ENCODE measurements around the gene SLC5A5. TPM values are rescaled to one million over a fixed set of nuclear protein-coding genes. Genes with fewer than 3 reads are reported as not detected.

SLC5A5 gene
- total and polyA plus RNA-seq, 2 of the 8 experiments (the other 6 are each of a cell fraction or from before 2014, with no cell fraction given): 1.5 to 1.8 TPM

DNA sequence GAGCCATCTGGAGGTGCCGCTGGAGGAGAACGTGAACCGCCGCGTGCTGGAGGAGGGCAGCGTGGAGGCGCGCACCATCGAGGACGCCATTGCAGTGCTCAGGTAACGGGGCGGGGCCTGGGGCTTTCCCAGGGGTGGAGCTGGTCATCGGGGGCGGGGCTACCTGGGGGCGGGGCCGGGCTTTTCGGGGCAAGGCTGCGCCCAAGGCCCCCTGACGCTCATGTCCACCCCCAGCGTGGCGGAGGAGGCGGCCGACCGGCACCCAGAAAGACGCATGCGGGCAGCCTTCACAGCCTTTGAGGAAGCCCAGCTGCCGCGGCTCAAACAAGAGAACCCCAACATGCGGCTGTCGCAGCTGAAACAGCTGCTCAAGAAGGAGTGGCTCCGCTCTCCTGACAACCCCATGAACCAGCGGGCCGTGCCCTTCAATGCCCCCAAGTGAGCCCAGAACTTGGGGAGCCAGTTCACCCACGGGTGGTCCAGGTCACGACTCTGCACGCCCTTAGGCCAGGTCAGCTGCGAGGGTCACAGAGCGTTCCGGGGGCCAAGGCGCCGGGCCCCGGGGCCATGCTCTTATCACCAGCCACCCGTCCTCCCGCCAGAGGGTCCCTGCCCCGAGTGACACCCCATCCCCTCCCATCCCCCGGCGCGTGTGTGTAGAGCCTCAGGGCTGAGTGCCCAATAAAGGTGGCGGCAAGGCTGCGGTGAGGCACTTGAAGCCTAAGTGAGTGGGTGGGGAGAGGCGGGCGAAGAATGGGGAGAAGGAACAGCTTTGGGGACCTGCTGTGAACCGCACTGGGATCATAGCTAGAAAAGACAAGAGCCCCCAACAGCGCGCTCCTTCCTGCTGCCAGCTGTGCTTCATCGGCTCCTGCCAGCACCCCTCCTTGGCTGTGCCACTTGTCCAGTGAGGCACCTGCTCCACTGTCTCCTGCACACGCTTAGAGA, 71.8 kb downstream of the SLC5A5 start:
- H2AK5ac ChIP-seq (ENCODE audit: low read depth, low read length): no peak overlapping the region
- no peak overlapping the region for H2BK5ac ChIP-seq (ENCODE audit: low read depth, low read length)
- H3K23me2 ChIP-seq (ENCODE audit: low read depth, low read length): peaks cover 7% of the 10 kb centered on the region; the same call in 1 of the 2 replicates
- no peak overlapping the region for H3K56ac ChIP-seq (replicated peaks; ENCODE audit: insufficient read length, low read depth, low read length)
- H2BK120ac ChIP-seq (replicated peaks; ENCODE audit: low read depth, low read length): no peak overlapping the region
- H2BK15ac ChIP-seq (ENCODE audit: low read length): no peak overlapping the region
- ChIA-PET CTCF (ENCODE audit: partially characterized antibody) (interaction anchor here (0.5 to 21.5 kb wide), 13 partner anchors 9 to 73 kb away, joined by 3 to 271 read pairs (median 4); partner anchors contain the start of genes CCDC124 and KCNN1), POLR2A (ENCODE audit: partially characterized antibody) (interaction anchor here (0.6 to 4.6 kb wide), 12 partner anchors 9 to 117 kb away, joined by 3 to 58 read pairs (median 15); partner anchors contain the start of genes CCDC124, KCNN1, RPL18A and SLC5A5)
- 77% methylated on average over 39 of the region's 57 CpGs; no CpG with 5 or more reads in 1 of the 2 experiments for WGBS, 2 experiments (ENCODE audit: extremely low coverage in 1 of 2, insufficient coverage in 1 of 2, insufficient read length in 1 of 2, insufficient replicate concordance in 2 of 2, low coverage in 1 of 2, low lambda C conversion rate in 2 of 2, missing lambda C conversion rate in 1 of 2)
- H3K79me1 ChIP-seq (ENCODE audit: low read depth, low read length): no peaks in the 10 kb centered on the region
- H4K8ac ChIP-seq (ENCODE audit: extremely low read depth, insufficient read depth, low read length): no peak overlapping the region
- FAIRE-seq (no peak), DNase-seq (ENCODE audit: low read depth in 1 of 2, low spot score in 2 of 2) (peak in 1 of 2 experiments; percentile 82)
- H2AFZ ChIP-seq (ENCODE audit: low read length): no peak overlapping the region
- no peak overlapping the region; a peak in 1 of 7 replicates for H3K9ac ChIP-seq (replicated peaks in 1 of 4; ENCODE audit: extremely low read depth in 1 of 4, low read depth in 3 of 4, low read length in 3 of 4)
- no peak overlapping the region for H3K23ac ChIP-seq (ENCODE audit: insufficient read length)
- H3K18ac ChIP-seq (ENCODE audit: extremely low read depth, low read length): no peak overlapping the region
- H3K4ac ChIP-seq (replicated peaks; ENCODE audit: insufficient read length, low read depth, low read length): no peak overlapping the region
- H3K27me3 ChIP-seq (replicated peaks in 1 of 4; ENCODE audit: control insufficient read depth in 3 of 4, extremely low read depth in 1 of 4, insufficient read depth in 3 of 4, low read length in 3 of 4): no peaks in the 10 kb centered on the region
- H3K4me2 ChIP-seq (ENCODE audit: insufficient read depth in 1 of 2, low read depth in 2 of 2, low read length in 2 of 2): peak overlapping the region; percentile 47 to 68; a peak in 3 of 4 replicates
- H4K91ac ChIP-seq (replicated peaks; ENCODE audit: insufficient read length, low read length): no peak overlapping the region
- no peaks in the 10 kb centered on the region for H3K9me3 ChIP-seq (ENCODE audit: insufficient read depth in 2 of 2, low read depth in 1 of 2, low read length in 1 of 2)
- H3K4me3 ChIP-seq (ENCODE audit: extremely low read depth in 1 of 4, insufficient read depth in 2 of 4, low read depth in 3 of 4, low read length in 4 of 4): no peak overlapping the region; a peak in 1 of 8 replicates
- no peak overlapping the region for H2BK12ac ChIP-seq (ENCODE audit: low read depth, low read length)
- H3K36me3 ChIP-seq (ENCODE audit: control insufficient read depth in 2 of 4, insufficient read depth in 4 of 4, low read length in 3 of 4): peaks cover 0 to 3% (median 0%) of the 10 kb centered on the region in 4 experiments; a peak in 1 of 8 replicates
- peaks cover 1 to 4% of the 10 kb centered on the region in 2 experiments for H4K20me1 ChIP-seq (replicated peaks in 1 of 2; ENCODE audit: control insufficient read depth in 1 of 2, insufficient read depth in 2 of 2, low read length in 2 of 2)
- peaks cover 0 to 21% (median 14%) of the 10 kb centered on the region in 4 experiments; a peak in 6 of 7 replicates for H3K4me1 ChIP-seq (replicated peaks in 1 of 4; ENCODE audit: control insufficient read depth in 3 of 4, insufficient read depth in 4 of 4, low read length in 3 of 4)
- no peak overlapping the region for H2BK20ac ChIP-seq (ENCODE audit: low read length)
- H3K14ac ChIP-seq (ENCODE audit: insufficient read length): no peak overlapping the region
- H4K5ac ChIP-seq (ENCODE audit: insufficient read length, low read depth, low read length): no peak overlapping the region
- H3K79me2 ChIP-seq (ENCODE audit: control insufficient read depth in 1 of 2, insufficient read depth in 2 of 2, low read length in 2 of 2): no peaks in the 10 kb centered on the region
- no peak overlapping the region for H3K27ac ChIP-seq (ENCODE audit: low read depth, low read length)
- TF ChIP-seq TAF1 (IDR thresholded peaks at IDR 0.05; ENCODE audit: low read depth, low read length): peak; percentile 73
- TF ChIP-seq, protein P1, sequence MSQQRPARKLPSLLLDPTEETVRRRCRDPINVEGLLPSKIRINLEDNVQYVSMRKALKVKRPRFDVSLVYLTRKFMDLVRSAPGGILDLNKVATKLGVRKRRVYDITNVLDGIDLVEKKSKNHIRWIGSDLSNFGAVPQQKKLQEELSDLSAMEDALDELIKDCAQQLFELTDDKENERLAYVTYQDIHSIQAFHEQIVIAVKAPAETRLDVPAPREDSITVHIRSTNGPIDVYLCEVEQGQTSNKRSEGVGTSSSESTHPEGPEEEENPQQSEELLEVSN (IDR thresholded peaks at IDR 0.05): 0 out of 2 replicates have a peak, but pooled peaks have one; percentile 38
- TF ChIP-seq, protein P2, sequence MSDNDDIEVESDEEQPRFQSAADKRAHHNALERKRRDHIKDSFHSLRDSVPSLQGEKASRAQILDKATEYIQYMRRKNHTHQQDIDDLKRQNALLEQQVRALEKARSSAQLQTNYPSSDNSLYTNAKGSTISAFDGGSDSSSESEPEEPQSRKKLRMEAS (IDR thresholded peaks at IDR 0.05): peak; percentile 85
- TF ChIP-seq BACH1 (IDR thresholded peaks at IDR 0.05; ENCODE audit: low read length): no peak
- TF ChIP-seq POU5F1 (IDR thresholded peaks at IDR 0.05; ENCODE audit: low read depth, low read length): no peak
- TF ChIP-seq, protein P3, sequence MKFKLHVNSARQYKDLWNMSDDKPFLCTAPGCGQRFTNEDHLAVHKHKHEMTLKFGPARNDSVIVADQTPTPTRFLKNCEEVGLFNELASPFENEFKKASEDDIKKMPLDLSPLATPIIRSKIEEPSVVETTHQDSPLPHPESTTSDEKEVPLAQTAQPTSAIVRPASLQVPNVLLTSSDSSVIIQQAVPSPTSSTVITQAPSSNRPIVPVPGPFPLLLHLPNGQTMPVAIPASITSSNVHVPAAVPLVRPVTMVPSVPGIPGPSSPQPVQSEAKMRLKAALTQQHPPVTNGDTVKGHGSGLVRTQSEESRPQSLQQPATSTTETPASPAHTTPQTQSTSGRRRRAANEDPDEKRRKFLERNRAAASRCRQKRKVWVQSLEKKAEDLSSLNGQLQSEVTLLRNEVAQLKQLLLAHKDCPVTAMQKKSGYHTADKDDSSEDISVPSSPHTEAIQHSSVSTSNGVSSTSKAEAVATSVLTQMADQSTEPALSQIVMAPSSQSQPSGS (IDR thresholded peaks at IDR 0.05; ENCODE audit: low read length): no peak
- TF ChIP-seq POLR2AphosphoS5 (IDR thresholded peaks at IDR 0.05; ENCODE audit: low read depth, low read length): peak; percentile 80; the same call in 1 of the 2 replicates
- TF ChIP-seq CBX8 (IDR thresholded peaks at IDR 0.05; ENCODE audit: borderline replicate concordance, low read depth, low read length): no peak
